Choroid plexus epithelial cell (primary cell): ENCODE measurements around the gene CCDC187.

Experiments
- DNase-seq: peaks from one replicate; pipeline ENCODE4 v3.0.0-alpha.2; 2010; ENCODE audit warnings: low read depth
- H3K4me3 ChIP-seq: 2 replicates; pipeline ENCODE4 v1.5.1; 2011; ENCODE audit warnings: low read depth, mild to moderate bottlenecking, control low read depth, low read length, moderate library complexity
- TF ChIP-seq, protein P1 (sequence below): conservative IDR thresholded peaks from 2 replicates; pipeline ENCODE4 v1.5.1; 2011; ENCODE audit warnings: low read depth, mild to moderate bottlenecking, control low read depth, inconsistent platforms, low read length, moderate library complexity

CCDC187 gene

DNA sequence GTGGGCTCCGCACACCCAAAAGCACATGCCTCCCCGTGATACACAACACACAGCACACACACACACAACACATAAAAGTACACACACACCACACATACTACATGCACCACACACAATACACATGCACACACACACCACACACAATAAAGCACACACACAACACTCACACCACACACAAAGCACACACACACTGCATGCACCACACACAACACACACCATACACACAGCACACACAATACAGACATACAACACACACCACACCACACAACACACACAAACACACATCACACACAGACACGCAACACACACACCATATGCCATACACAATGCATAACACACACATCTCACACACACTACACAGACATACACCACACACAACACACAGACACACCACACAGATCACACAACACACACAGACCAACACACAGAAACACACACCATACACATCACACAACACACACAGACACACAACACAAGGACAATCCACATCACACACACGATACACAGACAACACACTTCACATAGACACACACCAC, 3.4 kb upstream of the CCDC187 start:
- DNase-seq, result no peak
- TF ChIP-seq, protein P1, sequence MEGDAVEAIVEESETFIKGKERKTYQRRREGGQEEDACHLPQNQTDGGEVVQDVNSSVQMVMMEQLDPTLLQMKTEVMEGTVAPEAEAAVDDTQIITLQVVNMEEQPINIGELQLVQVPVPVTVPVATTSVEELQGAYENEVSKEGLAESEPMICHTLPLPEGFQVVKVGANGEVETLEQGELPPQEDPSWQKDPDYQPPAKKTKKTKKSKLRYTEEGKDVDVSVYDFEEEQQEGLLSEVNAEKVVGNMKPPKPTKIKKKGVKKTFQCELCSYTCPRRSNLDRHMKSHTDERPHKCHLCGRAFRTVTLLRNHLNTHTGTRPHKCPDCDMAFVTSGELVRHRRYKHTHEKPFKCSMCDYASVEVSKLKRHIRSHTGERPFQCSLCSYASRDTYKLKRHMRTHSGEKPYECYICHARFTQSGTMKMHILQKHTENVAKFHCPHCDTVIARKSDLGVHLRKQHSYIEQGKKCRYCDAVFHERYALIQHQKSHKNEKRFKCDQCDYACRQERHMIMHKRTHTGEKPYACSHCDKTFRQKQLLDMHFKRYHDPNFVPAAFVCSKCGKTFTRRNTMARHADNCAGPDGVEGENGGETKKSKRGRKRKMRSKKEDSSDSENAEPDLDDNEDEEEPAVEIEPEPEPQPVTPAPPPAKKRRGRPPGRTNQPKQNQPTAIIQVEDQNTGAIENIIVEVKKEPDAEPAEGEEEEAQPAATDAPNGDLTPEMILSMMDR, result no peak
- no peak overlapping the region for H3K4me3 ChIP-seq

DNA sequence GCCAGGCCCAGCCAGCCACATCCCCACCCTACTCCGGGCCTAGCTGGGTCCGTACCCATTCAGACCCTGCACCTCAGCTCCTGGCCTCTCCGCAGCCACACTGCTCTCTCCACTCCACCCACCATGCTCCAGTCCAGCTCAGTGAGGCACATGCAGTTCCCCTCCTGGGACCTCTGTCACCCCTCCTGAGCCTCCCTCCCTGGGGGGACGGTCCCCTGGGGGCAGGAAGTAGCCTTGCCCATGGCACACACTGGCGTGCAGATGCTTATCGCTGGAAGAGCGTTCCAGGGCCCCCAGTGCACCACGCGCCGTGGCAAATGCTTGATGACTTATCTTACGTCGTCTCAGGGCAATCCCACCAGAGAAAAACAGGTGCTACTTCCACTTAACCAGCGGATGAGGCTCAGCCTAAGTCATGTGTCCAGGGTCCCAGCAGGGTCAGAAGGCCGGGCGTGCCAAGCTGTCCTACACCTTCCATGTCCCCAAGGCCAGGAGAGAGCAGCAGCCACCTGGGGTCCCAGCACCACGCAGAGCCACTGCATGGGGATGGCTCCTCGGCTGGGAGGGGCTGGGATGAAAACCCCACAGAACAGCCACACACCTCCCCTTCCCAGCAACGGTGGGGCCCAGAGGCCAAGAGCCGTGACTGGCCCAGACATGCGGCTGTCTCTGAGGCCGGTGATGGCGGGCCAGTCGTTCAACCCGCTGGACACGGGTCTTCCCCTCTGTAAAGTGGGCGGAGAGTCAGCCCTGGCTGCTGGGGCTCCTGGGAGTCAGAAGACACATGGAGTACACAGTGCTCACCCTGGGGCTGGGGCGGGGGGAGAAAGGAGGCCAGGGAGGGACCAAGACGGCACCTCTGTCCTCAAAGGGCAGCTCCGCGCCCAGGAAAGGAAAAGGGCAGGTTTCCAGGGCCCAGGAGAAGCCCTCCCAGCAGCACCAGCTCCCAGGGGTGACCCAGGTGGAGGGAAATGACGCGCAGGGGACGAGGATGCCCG, 2.6 kb upstream of the CCDC187 start:
- TF ChIP-seq, protein P1, result no peak
- H3K4me3 ChIP-seq, result no peak overlapping the region
- DNase-seq, result no peak

DNA sequence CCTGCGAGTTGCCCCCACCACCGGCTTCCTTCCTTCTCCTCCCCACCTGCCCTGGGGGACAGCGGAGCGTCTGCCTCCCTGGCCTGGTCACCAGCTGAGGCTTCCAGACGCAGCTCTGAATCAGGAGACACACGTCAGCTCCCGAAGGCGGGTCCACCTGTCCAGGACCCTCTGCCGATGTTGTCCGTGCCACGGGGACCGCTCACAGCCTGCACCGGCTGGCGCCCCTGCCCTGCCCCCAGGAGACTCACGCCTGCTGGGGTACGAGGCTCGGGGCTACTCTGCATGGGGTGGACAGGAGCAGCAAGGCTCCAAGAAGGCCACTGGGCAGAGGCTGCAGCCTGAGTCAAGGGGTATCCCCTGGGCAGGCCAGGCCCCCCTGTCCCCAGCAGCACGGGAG, 1.9 kb upstream of the CCDC187 start:
- no peak for DNase-seq
- TF ChIP-seq, protein P1, result no peak
- no peak overlapping the region for H3K4me3 ChIP-seq

DNA sequence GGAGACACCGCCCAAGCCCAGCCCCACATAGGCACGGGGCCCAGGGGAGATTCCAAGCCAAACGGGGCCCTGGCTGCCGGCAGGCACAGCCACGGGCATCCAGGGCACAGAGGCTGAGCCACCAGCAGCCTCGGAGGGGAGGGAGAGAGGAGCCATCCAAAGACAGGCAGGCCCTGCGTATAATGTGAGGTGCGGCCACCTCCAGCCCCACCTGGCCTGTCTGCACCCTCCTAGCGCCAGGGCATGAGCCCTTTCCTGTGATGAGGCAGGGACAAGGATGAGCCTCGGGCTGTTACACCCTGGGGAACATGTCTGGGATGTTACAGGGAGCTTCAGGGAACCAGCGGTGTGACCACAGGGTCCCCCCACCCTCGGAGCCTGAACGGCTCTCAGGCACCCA, 1.1 kb upstream of the CCDC187 start:
- no peak for DNase-seq
- TF ChIP-seq, protein P1, result no peak
- no peak overlapping the region for H3K4me3 ChIP-seq

DNA sequence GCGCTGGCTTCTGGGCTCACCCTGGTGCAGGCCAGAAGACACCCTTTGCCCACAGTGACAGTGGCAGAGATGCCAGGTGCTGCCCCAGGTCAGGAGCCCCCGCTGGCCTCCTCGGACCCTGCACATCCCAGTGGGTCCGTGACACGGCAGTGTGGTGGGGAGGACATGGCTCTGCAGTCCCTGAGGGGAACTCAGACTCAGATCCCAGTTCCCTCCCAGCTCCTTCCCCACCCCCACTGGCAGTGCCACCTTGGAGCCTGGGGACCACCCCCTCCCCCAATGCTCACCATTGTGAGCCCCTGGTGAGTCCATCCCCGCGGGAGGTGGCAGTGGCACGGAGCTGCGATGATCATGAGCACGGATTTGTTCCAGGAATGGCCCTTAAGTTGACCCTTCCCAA, 562 bp upstream of the CCDC187 start:
- TF ChIP-seq, protein P1, result no peak

DNA sequence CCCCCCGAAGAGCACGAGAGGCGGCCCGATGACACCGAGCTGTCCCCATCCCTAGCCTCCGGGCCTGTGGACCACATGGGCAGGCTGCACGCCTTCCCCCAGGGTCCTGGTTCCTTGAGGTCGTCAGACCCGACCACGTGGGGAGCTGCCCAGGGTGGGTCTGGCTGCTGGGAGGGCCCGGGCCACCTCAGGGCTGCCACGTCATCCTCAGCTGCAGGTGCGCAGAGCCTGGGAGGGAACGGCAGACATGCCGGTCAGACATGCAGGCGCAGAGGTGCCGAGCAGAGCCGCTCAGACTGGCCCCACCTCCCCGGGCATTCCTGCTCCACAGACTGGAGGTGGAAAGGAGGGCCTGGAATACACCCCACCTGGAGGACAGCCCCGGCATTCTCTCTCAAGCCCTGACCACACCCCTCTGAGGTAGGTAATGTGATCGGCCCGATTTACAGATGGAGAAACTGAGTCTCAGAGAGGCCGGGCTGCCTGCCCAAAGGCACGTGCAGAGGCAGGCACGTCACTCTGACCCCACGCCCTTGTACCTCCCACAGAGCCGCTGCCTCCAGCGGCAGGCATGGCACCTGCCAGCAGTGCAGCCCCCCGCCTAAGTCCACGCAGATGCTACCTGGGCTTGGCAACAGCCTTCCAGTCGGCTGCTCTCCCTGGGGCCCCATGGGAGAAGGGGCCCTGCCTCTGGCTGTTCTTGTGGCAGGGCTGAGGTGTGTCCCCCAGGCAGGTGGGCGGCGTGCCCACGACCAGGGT, 649 bp downstream of the CCDC187 start:
- TF ChIP-seq, protein P1, result no peak
- no peak for DNase-seq
- H3K4me3 ChIP-seq, result no peak overlapping the region

More for the DNA sequence above, 562 bp upstream of the CCDC187 start:
- no peak for DNase-seq
- no peak overlapping the region for H3K4me3 ChIP-seq
